ENCODE measurements around the gene FAAP100.

Gene FAAP100

GRCh38 chr17:81509972-81510784, 42.0 kb downstream of the FAAP100 start:
- DNase-seq, result no peak

- DNase-seq, result no peak
Measured at GRCh38 chr17:81509207-81509971, 42.8 kb downstream of the FAAP100 start.

DNA sequence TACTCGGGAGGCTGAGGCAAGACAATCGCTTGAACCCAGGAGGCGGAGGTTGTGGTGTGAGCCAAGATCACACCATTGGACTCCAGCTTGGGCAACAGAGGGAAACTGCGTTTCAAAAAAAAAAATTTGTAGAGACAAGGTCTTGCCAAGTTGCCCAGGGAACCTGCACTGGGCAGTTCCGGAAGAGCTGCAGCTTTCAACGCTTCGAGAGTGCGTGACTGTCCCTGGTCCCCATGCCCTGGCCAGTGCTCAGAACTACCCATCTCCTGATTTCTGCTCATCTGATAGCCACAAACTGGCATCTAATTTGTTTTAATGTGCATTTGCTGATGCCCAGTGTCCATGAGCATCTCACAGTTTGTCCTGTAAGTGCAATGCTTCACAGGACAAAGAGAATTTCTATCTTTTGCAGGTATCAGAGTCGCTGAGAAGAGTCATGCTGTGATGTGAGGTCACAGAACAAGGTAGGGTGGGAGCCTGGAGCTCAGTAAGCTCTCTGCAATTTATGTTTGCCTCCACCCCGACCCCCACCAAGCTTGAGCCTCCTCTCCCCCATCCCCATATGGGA, 43.4 kb downstream of the FAAP100 start:
- peak; percentile 65 for DNase-seq

- no peak for DNase-seq
Measured at GRCh38 chr17:81503619-81504018, 48.5 kb downstream of the FAAP100 start.

DNA sequence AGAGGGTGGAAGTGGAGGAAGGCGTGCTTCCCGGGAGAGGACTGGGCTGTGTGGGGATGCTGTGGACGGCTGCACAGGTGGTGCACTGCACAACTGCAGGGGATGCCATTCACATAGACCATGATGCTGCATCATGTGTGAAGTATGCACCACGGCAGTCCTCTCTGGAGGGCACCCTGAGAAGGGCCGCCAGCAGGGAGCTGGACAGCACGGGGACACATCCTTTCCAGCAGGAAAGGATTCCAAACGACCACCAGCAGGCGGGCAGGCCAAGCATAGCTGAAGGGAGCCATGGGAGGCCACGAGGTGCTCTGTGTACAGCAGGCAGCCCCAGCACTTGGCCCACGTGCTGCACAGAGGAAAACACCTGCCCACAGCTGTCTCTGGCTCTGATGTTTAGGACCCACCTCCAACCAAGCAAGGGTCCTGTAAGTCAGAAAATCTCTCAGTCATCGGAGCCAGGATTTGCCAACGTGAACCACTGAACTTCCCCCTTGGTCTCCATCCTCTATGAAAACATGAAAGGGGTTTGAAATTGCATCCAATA, 49.6 kb downstream of the FAAP100 start:
- DNase-seq, result no peak

DNA sequence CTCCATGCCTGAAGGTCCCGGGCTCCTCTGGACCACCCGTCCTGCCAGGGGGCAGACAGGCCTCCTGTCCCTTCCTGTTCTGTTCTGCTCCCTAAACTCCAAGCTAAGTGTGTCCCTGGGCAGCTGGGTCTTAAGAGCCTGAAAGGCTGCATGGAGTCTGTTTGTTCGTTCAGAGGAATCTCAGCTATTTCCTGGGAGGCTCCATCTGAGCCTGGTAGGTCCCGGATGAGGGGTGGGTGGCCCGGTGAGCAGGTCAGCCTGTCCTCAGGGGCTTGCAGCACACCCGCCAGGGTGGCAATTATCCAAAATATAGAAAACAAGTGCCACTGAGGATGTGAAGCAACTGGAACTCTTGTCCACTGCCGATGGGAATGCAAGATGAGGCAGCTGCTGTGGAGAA, 52.1 kb downstream of the FAAP100 start:
- DNase-seq, result no peak

GRCh38 chr17:81499601-81499970, 52.6 kb downstream of the FAAP100 start:
- no peak for DNase-seq

- DNase-seq, result no peak
Measured at GRCh38 chr17:81498953-81499600, 53.1 kb downstream of the FAAP100 start.

- no peak for DNase-seq
Measured at GRCh38 chr17:81494626-81495377, 57.4 kb downstream of the FAAP100 start.

GRCh38 chr17:81493198-81494038, 58.7 kb downstream of the FAAP100 start:
- no peak for DNase-seq

- no peak for DNase-seq
Measured at GRCh38 chr17:81492706-81493105, 59.4 kb downstream of the FAAP100 start.

DNA sequence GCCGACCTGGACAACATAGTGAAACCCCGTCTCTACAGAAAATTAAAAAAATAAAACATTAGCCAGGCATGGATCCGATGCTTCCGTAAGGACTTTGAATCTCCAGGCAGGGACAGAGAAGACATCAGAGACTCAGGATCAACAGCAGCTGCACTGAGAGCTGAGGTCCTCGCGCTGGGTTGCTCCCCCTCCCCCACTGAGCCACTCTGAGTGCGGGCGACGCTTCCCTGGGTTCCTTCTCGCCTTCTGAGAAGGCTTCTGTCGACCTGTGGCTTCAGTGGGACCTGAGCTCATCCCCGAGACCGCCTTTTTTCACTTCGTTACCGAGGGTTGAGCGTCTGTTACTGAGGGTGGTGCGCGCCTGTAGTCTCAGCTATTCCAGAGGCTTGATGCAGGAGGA, 60.0 kb downstream of the FAAP100 start:
- DNase-seq, result no peak

- no peak for DNase-seq
Measured at GRCh38 chr17:81491761-81492160, 60.4 kb downstream of the FAAP100 start.

DNA sequence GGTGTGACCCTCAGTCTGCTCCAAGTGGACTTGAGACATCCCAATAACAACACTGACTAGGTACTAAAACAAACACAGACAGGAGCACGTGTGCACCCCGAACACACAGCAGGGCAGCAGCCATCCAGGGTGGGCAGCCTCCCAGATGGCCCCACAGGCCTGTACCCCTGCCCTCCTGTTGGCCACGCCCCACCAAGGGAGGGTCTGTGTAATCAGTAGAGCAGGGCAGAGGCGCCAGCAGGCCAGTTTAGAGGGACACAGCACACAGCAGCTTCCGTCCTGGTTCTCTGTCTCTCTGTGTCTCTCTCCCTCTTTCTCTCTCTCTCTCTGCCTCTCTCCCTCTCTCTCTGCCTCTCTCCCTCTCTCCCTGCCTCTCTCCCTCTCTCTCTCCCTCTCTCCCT, 61.0 kb downstream of the FAAP100 start:
- no peak for DNase-seq

DNA sequence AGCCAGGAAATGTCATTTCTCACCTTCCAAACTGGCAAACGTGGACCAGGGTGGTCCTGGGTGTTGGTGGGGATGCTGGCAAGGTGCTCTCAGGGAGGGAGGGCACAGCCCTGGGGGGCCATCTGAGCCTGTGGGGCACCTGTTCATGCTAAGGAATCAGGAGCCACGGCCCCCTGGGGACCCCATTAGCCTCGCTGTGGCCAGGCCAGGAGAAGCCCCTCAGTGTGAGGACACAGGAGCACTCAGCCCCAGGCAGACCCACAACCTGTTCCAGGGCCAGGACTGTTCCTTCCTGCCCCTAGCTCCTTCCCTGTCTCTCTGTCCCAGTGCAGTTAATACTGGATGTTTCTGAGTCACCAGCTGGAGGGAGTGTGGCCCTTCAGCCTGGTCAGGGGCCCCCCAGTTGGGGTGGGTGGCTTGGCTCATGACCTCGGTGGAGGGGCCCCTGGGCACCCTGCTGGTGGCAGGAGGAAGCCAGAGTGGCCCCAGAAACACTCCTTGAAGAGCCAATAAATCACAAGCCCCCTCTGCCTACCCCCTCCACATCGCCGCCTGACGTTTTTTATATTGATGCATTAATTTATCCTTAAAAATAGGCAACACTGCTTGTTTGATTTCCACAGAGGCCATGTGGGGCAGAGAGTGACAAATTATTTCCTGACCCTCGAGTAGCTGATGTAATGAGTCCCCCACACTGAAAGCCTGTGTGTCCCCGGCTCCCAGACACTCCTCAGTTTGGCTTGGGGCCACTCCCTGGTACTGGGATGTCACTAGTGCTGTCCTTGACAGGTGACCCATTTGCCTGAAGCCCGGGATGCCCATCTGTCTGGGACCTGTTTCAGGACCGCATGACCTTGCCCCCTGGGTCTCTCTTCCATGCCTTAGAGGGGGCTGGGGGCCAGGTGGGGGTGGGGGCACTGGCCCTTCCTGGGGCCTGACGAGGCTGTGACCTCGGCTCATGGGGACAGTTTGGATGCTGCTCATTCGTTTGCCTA, 61.9 kb downstream of the FAAP100 start:
- DNase-seq, result no peak
